ENCODE results near the gene PROSER2. TPM values are rescaled to one million over a fixed set of nuclear protein-coding genes. Genes with fewer than 3 reads are reported as not detected.

PROSER2 gene
- polyA plus RNA-seq, 1 donor (not counting 4 experiments of a cell fraction or from before 2014, with no cell fraction given), result 10.2 TPM

GRCh38 chr10:11799736-11800080, 23.4 kb upstream of the PROSER2 start:
- no peaks in the 10 kb centered on the region for H3K36me3 ChIP-seq (ENCODE audit: control insufficient read depth in 2 of 2, extremely low read depth in 1 of 2, insufficient read depth in 2 of 2, low read length in 2 of 2)
- H3K9ac ChIP-seq (ENCODE audit: control insufficient read depth, extremely low read depth, insufficient read depth, low read length), result no peak overlapping the region
- H3K79me2 ChIP-seq (ENCODE audit: control insufficient read depth, insufficient read depth, low read length), result no peaks in the 10 kb centered on the region
- no peaks in the 10 kb centered on the region for H3K9me1 ChIP-seq (ENCODE audit: control insufficient read depth, extremely low read depth, insufficient read depth, low read length)
- TF ChIP-seq EZH2 (IDR thresholded peaks at IDR 0.05; ENCODE audit: low read length) (no peak), CTCF (optimal IDR thresholded peaks at IDR 0.05 in 1 of 3, IDR thresholded peaks at IDR 0.05 in 1 of 3, conservative IDR thresholded peaks at IDR 0.05 in 1 of 3; ENCODE audit: extremely low read depth in 1 of 3, insufficient read depth in 2 of 3, low read length in 3 of 3) (no peak)
- no peak for DNase-seq (ENCODE audit: low read depth, low spot score)
- H3K9me3 ChIP-seq (ENCODE audit: control insufficient read depth, low read depth, low read length), result no peaks in the 10 kb centered on the region
- no peaks in the 10 kb centered on the region for H4K20me1 ChIP-seq (ENCODE audit: control insufficient read depth, extremely low read depth, insufficient read depth, low read length)
- no peak overlapping the region for H3K4me2 ChIP-seq (ENCODE audit: control insufficient read depth, extremely low read depth, insufficient read depth, low read depth, low read length)
- H3K27me3 ChIP-seq (ENCODE audit: control insufficient read depth, extremely low read depth, insufficient read depth, low read length), result no peaks in the 10 kb centered on the region
- dilution Hi-C loops (cut with MboI; ENCODE audit: extremely low pct_ligation_motif_present, low sequenced_read_pairs), result no loop called here
- no peak overlapping the region for H3K4me3 ChIP-seq (ENCODE audit: control insufficient read depth in 2 of 3, extremely low read depth in 1 of 3, insufficient read depth in 2 of 3, low read depth in 1 of 3, low read length in 3 of 3)
- H3K27ac ChIP-seq (ENCODE audit: control insufficient read depth, insufficient read depth, low read length), result no peak overlapping the region
- no peak for FAIRE-seq
- no peak overlapping the region for H2AFZ ChIP-seq (ENCODE audit: control insufficient read depth, low read length)
- H3K4me1 ChIP-seq (ENCODE audit: control insufficient read depth, extremely low read depth, insufficient read depth, low read length), result no peaks in the 10 kb centered on the region

DNA sequence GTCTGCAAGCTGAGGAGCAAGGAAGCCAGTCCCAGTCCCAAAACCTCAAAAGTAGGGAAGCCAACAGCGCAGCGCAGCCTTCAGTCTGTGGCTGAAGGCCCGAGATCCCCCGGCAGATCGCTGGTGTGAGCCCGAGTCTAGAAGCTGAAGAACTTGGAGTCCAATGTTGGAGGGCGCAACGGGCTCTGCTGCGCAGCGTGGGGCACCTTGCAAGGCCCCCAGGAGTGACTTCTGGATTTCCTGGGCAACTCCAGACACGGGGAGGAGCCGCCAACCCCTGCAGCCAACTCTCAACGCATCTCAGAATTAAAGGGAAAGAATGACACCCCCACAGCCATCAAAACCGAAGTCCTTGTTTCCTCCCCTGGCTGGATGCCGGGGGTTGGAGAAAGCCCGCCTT, 18.8 kb upstream of the PROSER2 start:
- no peak for TF ChIP-seq CTCF (optimal IDR thresholded peaks at IDR 0.05 in 1 of 3, IDR thresholded peaks at IDR 0.05 in 1 of 3, conservative IDR thresholded peaks at IDR 0.05 in 1 of 3; ENCODE audit: extremely low read depth in 1 of 3, insufficient read depth in 2 of 3, low read length in 3 of 3)
- no peak for TF ChIP-seq EZH2 (IDR thresholded peaks at IDR 0.05; ENCODE audit: low read length)
- FAIRE-seq (no peak), DNase-seq (ENCODE audit: low read depth, low spot score) (no peak)
- Histone ChIP-seq H3K9me1 (ENCODE audit: control insufficient read depth, extremely low read depth, insufficient read depth, low read length) (no peaks in the 10 kb centered on the region), H3K36me3 (ENCODE audit: control insufficient read depth in 2 of 2, extremely low read depth in 1 of 2, insufficient read depth in 2 of 2, low read length in 2 of 2) (no peaks in the 10 kb centered on the region), H3K9me3 (ENCODE audit: control insufficient read depth, low read depth, low read length) (no peaks in the 10 kb centered on the region), H3K27ac (ENCODE audit: control insufficient read depth, insufficient read depth, low read length) (no peak overlapping the region), H3K79me2 (ENCODE audit: control insufficient read depth, insufficient read depth, low read length) (no peaks in the 10 kb centered on the region), H3K4me1 (ENCODE audit: control insufficient read depth, extremely low read depth, insufficient read depth, low read length) (no peaks in the 10 kb centered on the region), H3K4me2 (ENCODE audit: control insufficient read depth, extremely low read depth, insufficient read depth, low read depth, low read length) (no peak overlapping the region), H3K9ac (ENCODE audit: control insufficient read depth, extremely low read depth, insufficient read depth, low read length) (no peak overlapping the region), H3K4me3 (ENCODE audit: control insufficient read depth in 2 of 3, extremely low read depth in 1 of 3, insufficient read depth in 2 of 3, low read depth in 1 of 3, low read length in 3 of 3) (no peak overlapping the region), H3K27me3 (ENCODE audit: control insufficient read depth, extremely low read depth, insufficient read depth, low read length) (no peaks in the 10 kb centered on the region), H4K20me1 (ENCODE audit: control insufficient read depth, extremely low read depth, insufficient read depth, low read length) (no peaks in the 10 kb centered on the region), H2AFZ (ENCODE audit: control insufficient read depth, low read length) (no peak overlapping the region)
- dilution Hi-C loops (cut with MboI; ENCODE audit: extremely low pct_ligation_motif_present, low sequenced_read_pairs), result no loop called here
